A673 (cell line): Measurements from ENCODE around the gene HACD2. TPM values are rescaled to one million over a fixed set of nuclear protein-coding genes. Genes with fewer than 3 reads are reported as not detected.

ENCODE experiments used
- BruUV-seq: library from RNA; stranded (reverse); fragments of 400-500 nt; replicated peaks from 2 replicates; lab custom pipeline; 2021; lab: Mats Ljungman, UMichigan
- CTCF ChIA-PET: fragments of 300-600 bp; sonication (Branson Sonifier 250); formaldehyde crosslinking; loops from one replicate; lab custom pipeline; 2022; ENCODE audit warnings: antibody characterized with exemption; lab: Charles Lee
- POLR2A ChIA-PET: fragments of 300-600 bp; sonication (Branson Sonifier 250); formaldehyde crosslinking; loops from one replicate; lab custom pipeline; 2022; ENCODE audit warnings: antibody characterized with exemption; ENCODE audit not compliant: low non-redundant PET; lab: Charles Lee
- DNase-seq: peaks from one replicate; pipeline ENCODE4 v3.0.0-alpha.2; 2015; ENCODE audit warnings: low spot score
- H3K27ac ChIP-seq: fragments of 200-600 bp; sonication (generic); 2 replicates; pipeline ENCODE4 v1.5.1; 2016; ENCODE audit warnings: mixed run types, low read depth, mild to moderate bottlenecking, mixed read lengths, antibody characterized with exemption, low read length; ENCODE audit not compliant: poor library complexity, severe bottlenecking
- H3K27me3 ChIP-seq: fragments of 200-600 bp; sonication (generic); replicated peaks from 2 replicates; pipeline ENCODE4 v1.6.1; 2017; ENCODE audit warnings: mixed run types, low read depth, mild to moderate bottlenecking, mixed read lengths, antibody characterized with exemption, low read length; ENCODE audit not compliant: insufficient read depth, poor library complexity
- H3K36me3 ChIP-seq: fragments of 200-600 bp; sonication (generic); 2 replicates; pipeline ENCODE4 v1.6.1; 2016; ENCODE audit warnings: mixed run types, mild to moderate bottlenecking, mixed read lengths, antibody characterized with exemption, low read length; ENCODE audit not compliant: insufficient read depth, poor library complexity, severe bottlenecking
- H3K4me1 ChIP-seq: fragments of 200-600 bp; sonication (generic); 2 replicates; pipeline ENCODE4 v1.6.1; 2017; ENCODE audit warnings: mixed run types, mild to moderate bottlenecking, mixed read lengths, antibody characterized with exemption, low read length; ENCODE audit not compliant: insufficient read depth, poor library complexity, severe bottlenecking
- H3K4me3 ChIP-seq: fragments of 200-600 bp; sonication (generic); 2 replicates; pipeline ENCODE4 v1.5.1; 2016; ENCODE audit warnings: low read depth, mixed run types, mild to moderate bottlenecking, mixed read lengths, low read length; ENCODE audit not compliant: poor library complexity, severe bottlenecking
- H3K9me3 ChIP-seq: fragments of 200-600 bp; sonication (generic); 2 replicates; pipeline ENCODE4 v1.6.1; 2016; ENCODE audit warnings: mixed run types, low read depth, mild to moderate bottlenecking, mixed read lengths, antibody characterized with exemption, low read length; ENCODE audit not compliant: poor library complexity, severe bottlenecking
- EZH2 ChIP-seq: fragments of 200-600 bp; sonication (generic); IDR thresholded peaks from 2 replicates; pipeline ENCODE4 v1.6.1; 2017; ENCODE audit warnings: borderline replicate concordance, low read depth, mild to moderate bottlenecking, mixed read lengths, antibody characterized with exemption, low read length; ENCODE audit not compliant: poor library complexity, severe bottlenecking
- intact Hi-C: fragments of 100-400 bp; cut with micrococcal nuclease; formaldehyde crosslinking; loops from one replicate; pipeline ENCODE4 v1.10.0; 2022; ENCODE audit not compliant: unreplicated experiment
- total RNA-seq: library from RNA; stranded (reverse); gene quantifications from 2 replicates; pipeline ENCODE4 v1.2.3, GENCODE V29; 2021
- TF ChIP-seq, protein P1 (sequence below): fragments of 300-800, 200-600 bp; sonication (generic); conservative IDR thresholded peaks from 2 replicates; pipeline ENCODE4 v1.5.1; 2017; ENCODE audit warnings: low read depth, mild to moderate bottlenecking, antibody characterized with exemption, low read length, moderate library complexity, mixed read lengths

The HACD2 gene
- total RNA-seq, 1 experiment from 2014 or later, result 49.3 TPM

DNA sequence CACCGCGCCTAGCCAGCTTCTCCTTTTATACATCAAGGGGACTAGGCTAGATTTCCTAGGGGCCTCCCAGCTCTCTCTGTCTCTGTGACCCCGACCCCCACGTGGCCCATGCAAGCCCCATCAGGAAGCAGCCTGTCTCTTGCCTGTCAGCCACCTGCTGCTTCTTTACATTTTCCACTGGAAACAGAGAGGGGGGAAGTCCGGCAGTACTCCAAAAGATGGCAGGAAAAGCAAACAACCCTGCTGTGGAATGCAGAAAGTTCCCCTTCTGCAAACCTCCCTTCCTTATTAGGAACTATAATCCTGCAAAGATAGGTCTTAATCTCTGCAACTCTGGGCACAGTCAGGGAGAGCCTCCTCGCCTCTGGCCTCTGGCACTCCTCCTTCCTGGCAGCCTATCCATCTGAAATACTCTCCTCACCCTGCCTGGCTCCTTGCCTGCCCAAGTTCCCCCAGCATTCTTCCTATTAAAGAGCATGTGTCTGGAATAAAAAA lies 47.4 kb upstream of the HACD2 start:
- H3K27ac ChIP-seq, result no peak overlapping the region
- H3K9me3 ChIP-seq, result no peaks in the 10 kb centered on the region
- BruUV-seq, result no TSS peak
- H3K36me3 ChIP-seq, result no peaks in the 10 kb centered on the region
- no peaks in the 10 kb centered on the region for H3K27me3 ChIP-seq
- intact Hi-C loops, result no loop called here
- peaks cover 19% of the 10 kb centered on the region for H3K4me1 ChIP-seq
- no peak overlapping the region for H3K4me3 ChIP-seq
- TF ChIP-seq, protein P1, sequence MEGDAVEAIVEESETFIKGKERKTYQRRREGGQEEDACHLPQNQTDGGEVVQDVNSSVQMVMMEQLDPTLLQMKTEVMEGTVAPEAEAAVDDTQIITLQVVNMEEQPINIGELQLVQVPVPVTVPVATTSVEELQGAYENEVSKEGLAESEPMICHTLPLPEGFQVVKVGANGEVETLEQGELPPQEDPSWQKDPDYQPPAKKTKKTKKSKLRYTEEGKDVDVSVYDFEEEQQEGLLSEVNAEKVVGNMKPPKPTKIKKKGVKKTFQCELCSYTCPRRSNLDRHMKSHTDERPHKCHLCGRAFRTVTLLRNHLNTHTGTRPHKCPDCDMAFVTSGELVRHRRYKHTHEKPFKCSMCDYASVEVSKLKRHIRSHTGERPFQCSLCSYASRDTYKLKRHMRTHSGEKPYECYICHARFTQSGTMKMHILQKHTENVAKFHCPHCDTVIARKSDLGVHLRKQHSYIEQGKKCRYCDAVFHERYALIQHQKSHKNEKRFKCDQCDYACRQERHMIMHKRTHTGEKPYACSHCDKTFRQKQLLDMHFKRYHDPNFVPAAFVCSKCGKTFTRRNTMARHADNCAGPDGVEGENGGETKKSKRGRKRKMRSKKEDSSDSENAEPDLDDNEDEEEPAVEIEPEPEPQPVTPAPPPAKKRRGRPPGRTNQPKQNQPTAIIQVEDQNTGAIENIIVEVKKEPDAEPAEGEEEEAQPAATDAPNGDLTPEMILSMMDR, result no peak
- no peak for TF ChIP-seq EZH2
- DNase-seq, result peak; percentile 41
- POLR2A ChIA-PET, result no interaction called here
- CTCF ChIA-PET, result no interaction called here

DNA sequence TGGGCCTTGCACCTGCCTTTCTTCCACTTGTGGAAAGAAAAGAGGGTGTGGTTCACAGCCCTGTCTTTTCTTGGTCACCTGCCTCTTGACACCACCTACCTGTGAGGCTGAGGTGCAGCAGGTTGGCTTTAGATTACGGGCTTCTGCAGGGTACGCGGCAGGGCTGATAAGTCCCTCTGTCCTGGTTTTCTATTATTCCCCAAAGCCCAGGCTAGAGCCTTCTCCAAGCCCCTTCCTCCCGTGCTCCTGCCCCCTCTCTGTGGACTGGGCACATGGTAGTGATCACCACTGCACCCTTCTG lies 44.8 kb upstream of the HACD2 start:
- Histone ChIP-seq H3K36me3 (no peaks in the 10 kb centered on the region), H3K4me1 (peaks cover 9% of the 10 kb centered on the region), H3K27ac (no peak overlapping the region), H3K4me3 (no peak overlapping the region), H3K27me3 (no peaks in the 10 kb centered on the region), H3K9me3 (no peaks in the 10 kb centered on the region)
- POLR2A ChIA-PET, result no interaction called here
- no TSS peak for BruUV-seq
- TF ChIP-seq EZH2, result no peak
- TF ChIP-seq, protein P1, result no peak
- CTCF ChIA-PET, result no interaction called here
- DNase-seq, result no peak
- intact Hi-C loops, result no loop called here

DNA sequence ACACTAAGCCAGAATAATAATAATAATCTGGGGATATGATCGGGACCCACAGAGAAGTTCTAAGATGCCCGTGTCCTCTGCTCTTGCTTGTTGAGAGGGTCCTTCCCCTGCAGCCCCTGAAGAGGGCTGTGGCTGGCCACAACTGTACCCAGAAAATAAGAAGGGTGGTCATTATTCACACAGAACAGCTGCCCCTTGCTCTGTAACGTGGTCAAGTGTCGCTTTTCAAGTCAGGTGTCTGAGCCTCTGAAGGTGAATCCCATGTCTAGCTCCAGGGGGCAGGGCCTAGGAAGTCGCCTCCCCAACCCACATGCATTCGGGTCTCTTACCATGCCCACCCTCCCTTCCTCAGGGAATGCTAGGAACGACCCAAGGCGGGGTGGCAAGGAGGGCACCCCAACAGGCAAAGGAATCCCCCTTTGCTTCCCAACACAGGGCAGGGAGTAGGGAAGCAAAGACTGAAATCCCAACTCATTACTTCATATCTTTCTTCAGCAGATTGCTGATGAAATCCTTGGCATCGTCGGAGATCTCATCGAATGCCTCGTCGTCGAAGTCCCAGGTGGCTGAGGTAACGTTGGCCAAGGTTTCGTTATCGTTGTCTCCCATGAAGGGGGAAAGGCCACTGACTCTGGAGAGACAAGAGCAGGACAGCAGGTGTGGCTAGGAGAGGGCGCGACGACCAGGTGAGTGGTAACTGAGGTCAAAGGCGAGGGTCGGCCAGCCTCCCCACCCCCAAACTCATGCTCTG lies 44.3 kb upstream of the HACD2 start:
- no peak overlapping the region for H3K4me3 ChIP-seq
- CTCF ChIA-PET, result no interaction called here
- H3K27me3 ChIP-seq, result no peaks in the 10 kb centered on the region
- POLR2A ChIA-PET, result no interaction called here
- TF ChIP-seq EZH2, result no peak
- TF ChIP-seq, protein P1, result no peak
- no peak for DNase-seq
- H3K27ac ChIP-seq, result no peak overlapping the region
- no peaks in the 10 kb centered on the region for H3K9me3 ChIP-seq
- no peaks in the 10 kb centered on the region for H3K36me3 ChIP-seq
- no TSS peak for BruUV-seq
- intact Hi-C loops, result no loop called here
- H3K4me1 ChIP-seq, result peaks cover 9% of the 10 kb centered on the region
